Right atrium auricular region (tissue), 2 donors: ENCODE measurements around the gene FGF14. TPM values are rescaled to one million over a fixed set of nuclear protein-coding genes. Genes with fewer than 3 reads are reported as not detected.

Source experiments
- DNase-seq: peaks from one replicate; pipeline ENCODE4 v3.0.0-alpha.2; 2019; ENCODE audit warnings: low spot score
- H3K27ac ChIP-seq, 2 donors: fragments of 200-600 bp; sonication (generic); 1 replicate in 1 of 2; 2 replicates in 1 of 2; pipeline ENCODE4 v1.5.1; 2016 to 2019
- H3K27me3 ChIP-seq, 2 donors: fragments of 200-600 bp; sonication (generic); one replicate each; pipeline versions ENCODE4 v1.5.1 to v1.6.0; 2017 to 2019
- H3K36me3 ChIP-seq: fragments of 200-600 bp; sonication (generic); one replicate; pipeline ENCODE4 v1.5.1; 2016
- H3K4me1 ChIP-seq, 2 donors: fragments of 200-600 bp; sonication (generic); one replicate each; pipeline versions ENCODE4 v1.5.1 to v1.6.0; 2017 to 2019
- H3K4me3 ChIP-seq, 2 donors: fragments of 200-600 bp; sonication (generic); 1 replicate in 1 of 2; 2 replicates in 1 of 2; pipeline ENCODE4 v1.5.1; 2017 to 2019; ENCODE audit warnings: mild to moderate bottlenecking in 1 of 2, moderate library complexity in 1 of 2
- H3K9me3 ChIP-seq, 2 donors: fragments of 200-600 bp; sonication (generic); one replicate each; pipeline ENCODE4 v1.5.1; 2019
- CTCF ChIP-seq, 2 donors: fragments of 200-600 bp; sonication (generic); IDR thresholded peaks; one replicate each; pipeline ENCODE4 v1.5.1; 2019; ENCODE audit warnings: antibody characterized with exemption in 2 of 2
- total RNA-seq, 2 donors: library from RNA; depleted of rRNA; stranded (reverse); fragments of >200 nt; gene quantifications; one replicate each; pipeline ENCODE4 v1.1.0, GENCODE V29; 2016

FGF14 gene
- total RNA-seq, 2 donors from 2014 or later, result 1.3 to 1.7 TPM

GRCh38 chr13:102327119-102327617, 74.7 kb downstream of the FGF14 start:
- TF ChIP-seq CTCF (IDR thresholded peaks at IDR 0.05), result no peak
- no peak for DNase-seq
- H3K4me1 ChIP-seq, result no peaks in the 10 kb centered on the region

GRCh38 chr13:102326381-102327118, 75.3 kb downstream of the FGF14 start:
- Histone ChIP-seq H3K27me3 (no peaks in the 10 kb centered on the region), H3K36me3 (no peaks in the 10 kb centered on the region), H3K4me1 (no peaks in the 10 kb centered on the region), H3K4me3 (no peak overlapping the region), H3K27ac (no peak overlapping the region), H3K9me3 (no peaks in the 10 kb centered on the region)
- no peak for TF ChIP-seq CTCF (IDR thresholded peaks at IDR 0.05)
- no peak for DNase-seq

More at GRCh38 chr13:102327119-102327617, 74.7 kb downstream of the FGF14 start:
- Histone ChIP-seq H3K36me3 (no peaks in the 10 kb centered on the region), H3K27me3 (no peaks in the 10 kb centered on the region), H3K4me3 (no peak overlapping the region), H3K9me3 (no peaks in the 10 kb centered on the region), H3K27ac (no peak overlapping the region)

DNA sequence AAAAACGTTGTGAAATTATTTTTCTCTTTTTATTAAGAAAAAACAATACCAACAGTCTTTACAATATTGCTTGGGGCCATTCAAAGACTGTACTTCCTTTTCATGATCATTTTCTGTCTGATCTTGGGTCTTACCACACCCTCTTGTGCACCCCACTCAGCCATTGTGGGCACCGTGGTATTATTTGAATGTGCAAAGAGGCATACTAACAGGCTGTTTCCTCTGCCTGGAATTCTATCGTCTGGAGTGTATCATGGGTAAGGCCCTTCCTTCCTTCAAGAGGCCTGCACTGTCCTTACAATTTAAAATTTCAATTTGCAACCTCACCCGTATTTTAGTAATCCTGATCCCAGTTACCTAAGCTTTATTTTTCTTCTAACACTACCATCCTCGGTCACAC, 76.5 kb downstream of the FGF14 start:
- H3K9me3 ChIP-seq, result no peaks in the 10 kb centered on the region
- H3K27me3 ChIP-seq, result no peaks in the 10 kb centered on the region
- TF ChIP-seq CTCF (IDR thresholded peaks at IDR 0.05), result no peak
- H3K4me3 ChIP-seq, result no peak overlapping the region
- H3K36me3 ChIP-seq, result no peaks in the 10 kb centered on the region
- no peak for DNase-seq
- no peak overlapping the region for H3K27ac ChIP-seq
- H3K4me1 ChIP-seq, result no peaks in the 10 kb centered on the region

GRCh38 chr13:102323505-102323904, 78.3 kb downstream of the FGF14 start:
- Histone ChIP-seq H3K9me3 (no peaks in the 10 kb centered on the region), H3K27ac (no peak overlapping the region), H3K4me1 (peaks cover 0 to 9% of the 10 kb centered on the region in 2 donors), H3K27me3 (no peaks in the 10 kb centered on the region), H3K36me3 (no peaks in the 10 kb centered on the region), H3K4me3 (no peak overlapping the region)
- DNase-seq, result no peak
- TF ChIP-seq CTCF (IDR thresholded peaks at IDR 0.05), result no peak

DNA sequence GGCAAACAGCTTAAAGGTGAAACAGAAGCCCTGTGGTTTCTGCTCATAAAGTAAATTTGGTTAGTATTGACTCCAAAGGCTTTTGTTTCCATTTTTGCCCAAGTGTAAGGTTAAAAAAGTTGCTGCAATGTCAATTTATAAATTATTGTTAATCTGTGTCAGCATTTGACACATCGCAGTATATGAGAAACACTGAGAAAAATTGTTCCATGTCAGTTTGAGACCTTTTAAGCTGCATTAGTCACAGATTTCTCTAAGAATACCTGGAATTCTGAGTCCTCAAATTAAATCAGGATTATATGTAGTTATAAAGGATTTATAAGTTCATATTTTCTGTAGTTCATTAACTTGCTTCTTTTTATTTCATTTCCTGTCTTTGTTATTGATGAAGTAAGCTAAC, 78.8 kb downstream of the FGF14 start:
- no peak for TF ChIP-seq CTCF (IDR thresholded peaks at IDR 0.05)
- H3K4me3 ChIP-seq, result no peak overlapping the region
- DNase-seq, result no peak
- no peak overlapping the region for H3K27ac ChIP-seq
- H3K27me3 ChIP-seq, result no peaks in the 10 kb centered on the region
- no peaks in the 10 kb centered on the region for H3K9me3 ChIP-seq
- H3K4me1 ChIP-seq, result peaks cover 0 to 14% of the 10 kb centered on the region in 2 donors
- no peaks in the 10 kb centered on the region for H3K36me3 ChIP-seq
